ENCODE data around the gene OTOG.

DNA sequence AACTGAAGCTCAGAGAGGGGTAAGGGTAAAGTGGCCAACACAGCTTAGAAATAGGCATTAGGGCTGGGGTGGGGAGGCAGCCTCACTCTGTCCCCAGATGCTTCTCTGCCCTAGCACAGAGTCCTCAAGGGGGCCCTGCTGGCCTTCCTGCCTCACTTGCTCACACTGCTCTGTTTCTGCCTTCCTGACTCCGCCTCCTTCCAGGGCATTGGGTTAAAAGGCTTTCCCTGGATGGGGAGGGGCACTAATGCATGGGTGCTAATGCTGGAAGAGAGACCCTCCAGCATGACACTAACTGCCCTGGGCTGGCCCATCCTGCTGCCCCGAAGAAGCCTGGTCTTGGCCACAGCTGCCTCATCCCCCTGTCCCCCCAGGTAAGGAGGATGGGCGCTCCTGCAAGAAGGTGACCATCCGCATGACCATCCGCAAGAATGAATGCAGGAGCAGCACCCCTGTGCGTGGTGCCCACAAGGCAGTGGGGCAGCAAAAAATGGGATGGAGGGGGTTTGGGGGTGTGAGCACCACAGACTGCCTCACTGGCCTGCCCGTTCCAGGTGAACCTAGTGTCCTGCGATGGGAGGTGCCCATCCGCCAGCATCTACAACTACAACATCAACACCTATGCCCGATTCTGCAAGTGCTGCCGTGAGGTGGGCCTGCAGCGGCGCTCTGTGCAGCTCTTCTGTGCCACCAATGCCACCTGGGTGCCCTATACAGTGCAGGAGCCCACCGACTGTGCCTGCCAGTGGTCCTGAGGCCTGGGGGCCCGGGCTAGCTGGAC, 98.3 kb downstream of the OTOG start:
- TF ChIP-seq, protein P1, sequence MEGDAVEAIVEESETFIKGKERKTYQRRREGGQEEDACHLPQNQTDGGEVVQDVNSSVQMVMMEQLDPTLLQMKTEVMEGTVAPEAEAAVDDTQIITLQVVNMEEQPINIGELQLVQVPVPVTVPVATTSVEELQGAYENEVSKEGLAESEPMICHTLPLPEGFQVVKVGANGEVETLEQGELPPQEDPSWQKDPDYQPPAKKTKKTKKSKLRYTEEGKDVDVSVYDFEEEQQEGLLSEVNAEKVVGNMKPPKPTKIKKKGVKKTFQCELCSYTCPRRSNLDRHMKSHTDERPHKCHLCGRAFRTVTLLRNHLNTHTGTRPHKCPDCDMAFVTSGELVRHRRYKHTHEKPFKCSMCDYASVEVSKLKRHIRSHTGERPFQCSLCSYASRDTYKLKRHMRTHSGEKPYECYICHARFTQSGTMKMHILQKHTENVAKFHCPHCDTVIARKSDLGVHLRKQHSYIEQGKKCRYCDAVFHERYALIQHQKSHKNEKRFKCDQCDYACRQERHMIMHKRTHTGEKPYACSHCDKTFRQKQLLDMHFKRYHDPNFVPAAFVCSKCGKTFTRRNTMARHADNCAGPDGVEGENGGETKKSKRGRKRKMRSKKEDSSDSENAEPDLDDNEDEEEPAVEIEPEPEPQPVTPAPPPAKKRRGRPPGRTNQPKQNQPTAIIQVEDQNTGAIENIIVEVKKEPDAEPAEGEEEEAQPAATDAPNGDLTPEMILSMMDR (IDR thresholded peaks at IDR 0.05; ENCODE audit: extremely low read depth in 1 of 2, insufficient read depth in 1 of 2, low read depth in 1 of 2, low read length in 2 of 2): no peak
- no peak for TF ChIP-seq POLR2A (IDR thresholded peaks at IDR 0.05; ENCODE audit: low read depth, low read length)
- TF ChIP-seq POLR2AphosphoS5 (IDR thresholded peaks at IDR 0.05; ENCODE audit: insufficient read depth, low read depth, low read length): no peak
- TF ChIP-seq JUN (IDR thresholded peaks at IDR 0.05; ENCODE audit: borderline replicate concordance, insufficient read depth, insufficient read length, low read depth): no peak
- no peak for TF ChIP-seq EZH2 (IDR thresholded peaks at IDR 0.05; ENCODE audit: borderline replicate concordance, low read depth, low read length, severe bottlenecking)
- TF ChIP-seq, protein P2, sequence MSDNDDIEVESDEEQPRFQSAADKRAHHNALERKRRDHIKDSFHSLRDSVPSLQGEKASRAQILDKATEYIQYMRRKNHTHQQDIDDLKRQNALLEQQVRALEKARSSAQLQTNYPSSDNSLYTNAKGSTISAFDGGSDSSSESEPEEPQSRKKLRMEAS (IDR thresholded peaks at IDR 0.05; ENCODE audit: insufficient read depth, insufficient read length): no peak
- no peak for TF ChIP-seq MYC (IDR thresholded peaks at IDR 0.05; ENCODE audit: low read depth, low read length)
- TF ChIP-seq FOS (IDR thresholded peaks at IDR 0.05; ENCODE audit: borderline replicate concordance, insufficient read depth, low read length): no peak
- TF ChIP-seq GATA2 (IDR thresholded peaks at IDR 0.05; ENCODE audit: insufficient read depth, insufficient read length, low read depth, low read length): no peak

Measured in endothelial cell of umbilical vein (primary cell).